GM12864 (cell line): ENCODE data around the gene CHRNB4.

ENCODE experiments used
- DNase-seq: peaks from one replicate; pipeline ENCODE4 v3.0.0-alpha.2; 2011; ENCODE audit warnings: low read depth
- H3K4me3 ChIP-seq: 2 replicates; pipeline ENCODE4 v1.5.1; 2011; ENCODE audit warnings: mild to moderate bottlenecking, low read depth, low read length, control low read depth
- TF ChIP-seq, protein P1 (sequence below): IDR thresholded peaks from 2 replicates; pipeline ENCODE4 v1.5.1; 2011; ENCODE audit warnings: low read depth, mild to moderate bottlenecking, moderate library complexity, low read length, control low read depth, inconsistent platforms; ENCODE audit errors: missing control alignments

CHRNB4 gene

DNA sequence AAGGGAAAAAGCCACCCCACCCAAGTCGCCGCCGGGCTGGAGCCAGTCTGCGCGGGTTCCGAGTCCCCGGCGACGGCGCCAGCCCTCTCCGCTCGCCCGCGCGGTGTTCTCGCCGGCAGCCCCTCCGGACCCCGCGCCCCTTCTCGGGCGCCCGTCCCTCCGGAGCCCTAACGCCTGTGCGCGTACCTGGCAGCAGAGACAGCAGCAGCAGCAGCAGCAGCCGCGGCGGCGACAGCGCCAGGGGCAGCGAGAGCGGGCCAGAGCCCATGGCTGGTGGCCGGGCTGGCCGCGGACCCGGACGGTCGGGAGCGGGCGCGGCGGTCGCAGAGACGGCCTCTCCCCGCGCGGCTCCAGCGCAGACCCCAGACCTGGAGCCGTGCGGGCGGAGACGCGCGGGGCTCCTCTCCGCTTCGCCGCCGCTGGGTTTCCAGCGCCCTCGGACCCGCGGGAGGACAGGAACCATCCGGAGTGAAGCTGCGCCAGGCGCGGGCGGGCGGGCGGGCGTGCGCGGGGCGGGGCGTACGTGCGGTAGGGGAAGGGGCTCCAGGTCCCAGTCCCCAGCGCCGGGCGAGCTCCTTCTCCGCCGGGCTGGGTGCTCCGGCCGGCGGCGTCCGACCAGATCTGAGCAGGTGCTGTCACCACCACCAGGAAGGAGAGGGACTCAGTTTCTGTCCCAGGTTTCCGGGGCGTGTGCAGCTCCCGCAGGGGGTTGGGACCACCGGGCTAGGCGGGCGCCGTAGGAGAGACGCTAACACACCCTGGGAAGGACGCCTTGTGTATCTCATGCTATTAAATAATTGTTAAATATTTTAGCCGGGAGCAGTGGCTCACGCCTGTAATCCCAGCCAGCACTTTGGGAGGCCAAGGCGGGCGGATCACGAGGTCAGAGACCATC, 20.2 kb downstream of the CHRNB4 start, which contains the start of gene CHRNA3:
Gene CHRNA3 (minus strand): TSS at position 470 of the 895 bp plus-strand sequence. CDS start 202 bp downstream, at position 268.
- no peak within 1 kb of the TSS for H3K4me3 ChIP-seq
- DNase-seq: no peak
- TF ChIP-seq, protein P1, sequence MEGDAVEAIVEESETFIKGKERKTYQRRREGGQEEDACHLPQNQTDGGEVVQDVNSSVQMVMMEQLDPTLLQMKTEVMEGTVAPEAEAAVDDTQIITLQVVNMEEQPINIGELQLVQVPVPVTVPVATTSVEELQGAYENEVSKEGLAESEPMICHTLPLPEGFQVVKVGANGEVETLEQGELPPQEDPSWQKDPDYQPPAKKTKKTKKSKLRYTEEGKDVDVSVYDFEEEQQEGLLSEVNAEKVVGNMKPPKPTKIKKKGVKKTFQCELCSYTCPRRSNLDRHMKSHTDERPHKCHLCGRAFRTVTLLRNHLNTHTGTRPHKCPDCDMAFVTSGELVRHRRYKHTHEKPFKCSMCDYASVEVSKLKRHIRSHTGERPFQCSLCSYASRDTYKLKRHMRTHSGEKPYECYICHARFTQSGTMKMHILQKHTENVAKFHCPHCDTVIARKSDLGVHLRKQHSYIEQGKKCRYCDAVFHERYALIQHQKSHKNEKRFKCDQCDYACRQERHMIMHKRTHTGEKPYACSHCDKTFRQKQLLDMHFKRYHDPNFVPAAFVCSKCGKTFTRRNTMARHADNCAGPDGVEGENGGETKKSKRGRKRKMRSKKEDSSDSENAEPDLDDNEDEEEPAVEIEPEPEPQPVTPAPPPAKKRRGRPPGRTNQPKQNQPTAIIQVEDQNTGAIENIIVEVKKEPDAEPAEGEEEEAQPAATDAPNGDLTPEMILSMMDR: no peak

DNA sequence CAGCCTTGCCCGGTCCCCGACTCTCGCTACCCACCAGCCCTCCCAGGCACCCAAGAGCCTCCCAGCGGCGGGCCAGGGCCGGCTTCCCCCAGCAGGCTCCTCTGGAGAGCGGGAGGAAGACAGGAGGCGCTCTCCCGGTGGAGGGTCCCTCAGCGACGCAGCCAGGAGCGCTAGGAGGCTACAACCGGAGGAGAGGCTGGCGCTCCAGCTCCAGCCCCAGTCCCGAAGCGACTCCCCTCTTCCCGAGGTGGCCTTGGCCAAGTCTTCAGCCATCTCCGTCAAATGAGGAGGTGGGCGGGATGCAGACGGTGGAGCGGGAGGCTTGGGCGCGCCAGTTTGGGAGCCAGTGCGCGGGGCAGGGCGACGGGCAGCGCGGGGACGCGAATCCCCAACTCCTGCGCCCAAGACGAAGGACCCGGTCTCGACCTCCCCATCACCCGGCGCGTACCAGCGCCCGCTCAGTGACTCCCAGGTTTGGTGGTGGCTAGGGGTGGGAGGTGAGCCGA, 20.9 kb downstream of the CHRNB4 start:
- TF ChIP-seq, protein P1: no peak
- H3K4me3 ChIP-seq: no peak overlapping the region
- DNase-seq: no peak

DNA sequence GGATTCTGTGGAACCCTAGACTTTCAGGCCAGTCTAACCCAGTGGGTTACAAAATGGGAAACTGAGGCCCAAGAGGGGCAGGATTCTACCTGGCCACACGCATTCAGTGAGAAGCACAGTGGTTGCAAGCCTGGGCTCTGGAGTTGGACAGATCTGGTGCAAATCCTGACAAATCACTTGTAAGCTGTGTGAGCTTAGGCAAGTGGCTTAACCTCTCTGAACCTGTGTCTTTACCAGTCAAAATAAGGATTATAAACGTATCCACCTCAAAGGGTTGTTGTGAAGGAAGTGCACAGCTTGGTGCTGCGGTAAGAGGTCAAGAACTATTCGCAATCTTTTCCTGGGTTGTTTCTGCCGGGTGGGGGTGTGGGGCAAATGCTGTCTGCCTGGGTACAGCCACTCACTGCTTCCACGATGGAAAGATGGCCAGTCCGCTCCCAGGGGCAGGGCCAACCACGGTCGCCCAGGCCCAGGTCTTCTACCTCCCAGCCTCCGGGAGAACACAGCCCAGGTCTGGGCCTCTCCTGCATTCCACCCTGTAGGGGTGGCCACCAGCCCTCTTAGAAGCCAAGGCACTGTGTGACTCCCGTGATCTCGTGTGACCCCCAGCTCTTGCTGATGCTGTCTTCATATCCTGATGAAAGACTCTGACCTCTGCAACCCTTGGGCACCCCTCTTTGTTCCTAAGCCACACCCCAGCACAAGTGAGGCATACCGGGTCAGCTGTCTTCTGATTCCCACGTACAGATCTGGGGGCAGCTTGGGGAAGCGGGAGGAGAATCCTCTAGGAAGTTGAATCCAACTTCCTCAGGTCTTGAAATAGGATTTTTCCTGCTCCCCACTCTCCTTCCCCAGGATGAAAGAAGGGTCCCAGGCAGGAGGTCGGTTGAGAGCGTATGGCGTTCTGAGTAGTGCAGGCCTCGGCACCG, 21.7 kb downstream of the CHRNB4 start:
- TF ChIP-seq, protein P1: no peak
- no peak overlapping the region for H3K4me3 ChIP-seq
- no peak for DNase-seq

DNA sequence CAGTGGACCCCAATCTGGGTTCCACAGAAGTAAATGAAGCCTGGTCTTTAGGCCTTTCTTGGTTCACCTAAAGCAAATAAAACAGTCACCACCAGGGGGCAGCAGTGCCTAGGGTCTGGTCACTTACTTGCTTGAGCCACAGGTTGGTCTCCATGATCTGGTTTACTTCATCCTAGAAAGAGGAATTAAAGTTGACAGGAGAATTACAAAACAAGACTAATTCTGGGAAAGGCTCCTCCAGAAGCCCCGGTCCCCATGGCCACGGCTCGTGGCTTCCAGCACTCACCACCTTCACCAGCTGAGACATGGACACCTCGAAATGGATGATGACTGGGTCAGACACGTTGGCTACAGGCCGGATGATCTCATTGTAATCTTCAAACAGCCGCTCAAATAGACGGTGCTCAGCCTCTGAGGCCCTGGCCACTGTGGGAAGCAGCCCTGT, 22.5 kb downstream of the CHRNB4 start:
- TF ChIP-seq, protein P1: peak; percentile 80
- no peak overlapping the region for H3K4me3 ChIP-seq
- peak; percentile 55 for DNase-seq

DNA sequence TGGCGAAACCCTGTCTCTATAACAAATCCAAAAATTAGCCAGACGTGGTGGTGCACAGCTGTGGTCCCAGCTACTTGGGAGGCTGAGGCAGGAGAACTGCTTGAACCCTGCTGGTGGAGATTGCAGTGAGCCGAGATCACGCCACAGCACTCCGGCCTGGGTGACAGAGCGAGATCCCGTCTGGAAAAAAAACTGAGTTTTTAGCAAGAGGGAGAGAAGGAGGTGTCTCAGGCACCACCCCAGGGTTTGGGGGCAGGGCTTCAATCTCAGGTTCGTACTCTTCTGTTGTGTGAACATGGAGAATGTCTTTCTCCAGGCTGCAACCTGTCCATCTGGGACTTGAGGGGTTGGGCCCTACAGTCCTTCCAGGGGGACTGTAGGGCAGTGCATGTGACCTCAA, 22.9 kb downstream of the CHRNB4 start:
- H3K4me3 ChIP-seq: no peak overlapping the region
- TF ChIP-seq, protein P1: no peak
- no peak for DNase-seq

DNA sequence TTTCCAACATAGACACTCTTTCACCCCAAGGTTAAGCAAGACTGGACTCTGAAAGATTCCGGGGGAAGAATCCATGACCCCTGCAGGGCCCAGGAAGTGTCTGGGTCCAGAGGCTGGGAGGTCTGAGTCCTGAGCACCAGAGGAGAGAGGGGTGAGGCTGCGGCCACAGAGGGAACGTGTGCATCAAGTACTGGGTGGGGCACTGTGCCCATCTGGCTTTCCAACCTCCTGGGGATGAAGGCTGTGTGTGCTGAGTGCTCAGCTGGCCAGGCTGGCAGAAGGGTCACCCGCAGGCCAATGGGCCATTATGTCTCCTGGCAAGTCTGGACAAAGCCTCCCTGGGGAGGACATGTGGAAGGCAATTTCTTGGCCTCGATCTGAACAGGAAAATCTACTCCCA, 23.5 kb downstream of the CHRNB4 start:
- no peak for DNase-seq
- no peak overlapping the region for H3K4me3 ChIP-seq
- TF ChIP-seq, protein P1: no peak
